ENCODE results near the gene PHLDB1. TPM values are rescaled to one million over a fixed set of nuclear protein-coding genes. Genes with fewer than 3 reads are reported as not detected.
"Not testable (repeated sequence)": the region's sequence is repeated elsewhere in the genome, so short reads cannot be mapped to it uniquely, and the experiment has no call there.

Gene PHLDB1
- total RNA-seq, 1 donor from 2014 or later: 53.8 TPM

DNA sequence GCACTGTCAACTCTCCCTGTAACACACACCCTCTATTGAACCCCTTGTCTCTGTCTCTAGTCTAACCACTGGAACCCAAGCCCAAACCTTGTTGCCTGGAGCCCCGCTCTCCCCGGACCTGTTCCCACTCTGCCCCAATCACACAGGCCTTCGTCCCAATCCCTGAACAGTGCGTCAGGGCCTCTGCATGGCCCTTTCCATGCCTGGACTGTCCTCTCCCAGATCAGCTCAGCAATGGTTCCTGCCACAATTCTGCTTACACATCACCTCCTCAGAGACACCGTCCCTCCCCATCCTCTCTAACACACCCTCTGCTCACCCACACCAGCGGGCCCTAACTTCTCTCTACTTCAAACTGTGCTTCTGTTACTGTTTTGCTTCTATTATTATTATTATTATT is 70.6 kb downstream of the PHLDB1 start:
- no peak for FAIRE-seq

GRCh38 chr11:118678908-118679307 is 71.5 kb downstream of the PHLDB1 start:
- not testable (repeated sequence) for FAIRE-seq

More for the DNA sequence above, 70.6 kb downstream of the PHLDB1 start:
- DNase-seq (ENCODE audit: low spot score in 2 of 2): no peak

GRCh38 chr11:118679483-118679882 is 72.1 kb downstream of the PHLDB1 start, which contains the start of gene TREH:
Gene TREH, minus strand, starts transcription at chr11:118679650. Its CDS starts 23 bp downstream, at chr11:118679627.
- FAIRE-seq (no peak), DNase-seq (ENCODE audit: low spot score in 2 of 2) (no peak)

More at GRCh38 chr11:118678908-118679307, 71.5 kb downstream of the PHLDB1 start:
- not testable (repeated sequence) for DNase-seq (ENCODE audit: low spot score in 2 of 2)

DNA sequence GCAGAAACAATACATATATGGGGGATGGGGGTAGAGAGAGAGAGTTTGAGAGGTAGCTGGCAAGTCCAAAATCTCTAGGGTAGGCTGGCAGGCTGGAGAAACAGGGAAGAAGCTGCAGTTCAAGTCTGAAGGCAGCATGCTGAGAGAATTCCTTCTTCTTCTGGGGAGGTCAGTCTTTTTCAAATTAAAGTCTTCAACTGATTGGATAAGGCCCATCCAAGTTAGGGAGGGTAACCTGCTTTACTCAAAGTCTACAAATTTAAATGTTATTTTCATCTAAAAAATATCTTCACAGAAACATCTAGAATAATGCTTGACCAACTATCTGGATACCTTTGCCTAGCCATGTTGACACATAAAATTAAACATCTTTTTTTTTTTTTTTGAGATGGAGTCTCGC is 75.0 kb downstream of the PHLDB1 start:
- DNase-seq (ENCODE audit: low spot score in 2 of 2) (no peak), FAIRE-seq (no peak)

- not testable (repeated sequence) for DNase-seq (ENCODE audit: low spot score in 2 of 2); FAIRE-seq
Observed at GRCh38 chr11:118682939-118683338, 75.5 kb downstream of the PHLDB1 start.

GRCh38 chr11:118684187-118684586 is 76.8 kb downstream of the PHLDB1 start:
- DNase-seq (ENCODE audit: low spot score in 2 of 2): no peak
- FAIRE-seq: no peak

DNA sequence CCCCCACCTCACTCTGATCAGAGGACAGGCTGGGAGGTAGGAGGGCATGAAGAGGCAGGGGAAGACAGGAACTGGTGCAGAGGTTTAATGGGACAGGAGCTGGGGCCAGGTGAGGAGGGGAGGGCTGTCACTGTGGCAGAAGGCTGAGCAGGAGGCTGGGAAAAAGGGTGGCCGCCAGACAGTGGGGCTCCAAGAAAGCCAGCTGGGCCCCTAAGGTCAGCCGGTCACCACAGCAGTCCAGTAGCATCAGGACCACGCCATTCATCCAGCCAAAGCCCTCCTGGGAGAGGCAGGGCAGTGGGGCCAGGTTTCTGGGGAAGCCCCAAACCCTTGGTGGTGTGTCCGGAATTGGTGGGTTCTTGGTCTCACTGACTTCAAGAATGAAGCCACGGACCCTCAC is 80.5 kb downstream of the PHLDB1 start:
- DNase-seq (ENCODE audit: low spot score in 2 of 2) (no peak), FAIRE-seq (no peak)

- not testable (repeated sequence) for DNase-seq (ENCODE audit: low spot score in 2 of 2); FAIRE-seq
Observed at GRCh38 chr11:118688339-118688738, 80.9 kb downstream of the PHLDB1 start.

- no peak for DNase-seq (ENCODE audit: low spot score in 2 of 2)
- no peak for FAIRE-seq
Observed at GRCh38 chr11:118688851-118689502, 81.6 kb downstream of the PHLDB1 start.

DNA sequence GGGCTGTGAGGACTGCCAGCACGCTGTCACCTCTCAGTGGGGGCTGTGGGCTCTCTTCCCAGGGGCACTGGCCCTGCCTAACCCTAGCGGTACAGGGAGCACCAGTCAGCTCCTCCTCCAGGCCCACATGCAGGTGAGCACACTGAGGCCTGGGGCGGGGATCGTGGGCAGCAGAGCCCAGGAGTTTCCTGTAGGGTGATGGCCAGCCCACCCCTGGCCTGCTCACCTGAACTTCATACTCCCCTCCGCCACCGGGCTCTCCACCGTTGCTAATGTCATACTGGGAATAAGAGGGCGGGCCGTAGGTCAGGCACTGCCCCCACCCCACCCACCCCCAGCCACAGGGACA is 82.1 kb downstream of the PHLDB1 start:
- DNase-seq (ENCODE audit: low spot score in 2 of 2) (no peak), FAIRE-seq (no peak)

DNA sequence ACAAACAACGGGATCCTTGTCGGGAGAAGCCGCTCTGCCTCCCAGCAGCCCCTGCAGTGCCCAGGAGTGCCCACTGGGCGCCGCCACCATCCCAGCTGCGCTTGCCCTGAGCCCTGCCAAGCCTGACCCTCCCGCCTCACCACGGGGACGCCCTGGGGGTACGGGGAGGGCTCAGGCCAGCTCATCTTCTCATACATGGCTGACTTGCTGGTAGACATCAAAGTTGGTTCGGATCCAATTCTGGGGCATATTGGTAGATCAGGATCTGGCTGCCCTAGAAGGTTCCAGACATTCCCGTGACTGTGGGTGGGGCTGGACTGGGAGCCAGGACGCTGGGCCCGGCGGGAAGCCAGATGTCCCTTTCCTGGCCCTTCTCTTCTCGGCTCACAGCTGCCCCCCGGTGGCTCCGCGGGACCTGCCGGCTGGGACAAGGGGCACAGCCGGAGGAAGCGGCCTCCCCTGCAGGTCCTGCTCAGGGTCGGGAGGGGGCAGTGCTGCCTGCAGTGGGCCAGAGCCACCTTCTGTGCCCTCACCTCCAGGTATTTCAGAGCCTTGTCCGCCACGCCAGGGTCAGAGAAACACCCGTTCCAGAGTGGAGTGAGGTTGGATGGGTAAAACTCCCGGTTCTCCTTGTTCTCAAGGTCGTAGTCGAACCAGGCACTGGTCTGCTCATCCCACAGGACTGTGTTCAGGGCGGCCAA is 82.6 kb downstream of the PHLDB1 start:
- peak; percentile 88 to 90 for DNase-seq (ENCODE audit: low spot score in 2 of 2)
- FAIRE-seq: no peak

DNA sequence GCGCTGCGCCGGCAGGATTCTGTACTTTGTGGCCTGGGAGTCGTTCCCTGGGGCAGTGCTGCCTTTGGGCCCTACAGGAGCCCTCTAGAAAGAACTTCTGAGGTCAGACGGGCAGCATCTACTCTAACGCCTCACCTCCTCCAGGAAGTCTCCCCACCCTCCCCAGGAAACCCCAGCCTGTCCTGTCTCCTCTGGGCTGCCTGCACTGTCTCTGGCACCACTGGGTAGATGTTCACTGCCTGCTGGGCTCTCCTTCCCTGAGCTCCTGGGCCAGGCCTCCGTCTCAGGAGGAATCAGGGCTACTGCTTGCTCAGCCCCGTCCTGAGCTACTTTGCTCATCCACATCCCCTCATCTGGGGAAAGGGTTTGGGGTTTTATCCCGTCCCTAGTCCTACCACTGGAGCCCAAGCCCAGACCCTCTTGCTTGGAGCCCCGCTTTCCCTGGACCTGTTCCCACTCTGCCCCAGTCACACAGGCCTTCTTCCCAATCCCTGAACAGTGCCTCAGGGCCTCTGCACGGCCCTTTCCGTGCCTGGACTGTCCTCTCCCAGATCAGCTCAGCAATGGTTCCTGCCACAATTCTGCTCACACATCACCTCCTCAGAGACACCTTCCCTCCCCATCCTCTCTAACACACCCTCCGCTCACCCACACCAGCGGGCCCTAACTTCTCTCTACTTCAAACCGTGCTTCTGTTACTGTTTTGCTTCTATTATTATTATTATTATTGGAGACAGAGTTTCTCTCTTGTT is 83.3 kb downstream of the PHLDB1 start:
- FAIRE-seq (no peak), DNase-seq (ENCODE audit: low spot score in 2 of 2) (no peak)

DNA sequence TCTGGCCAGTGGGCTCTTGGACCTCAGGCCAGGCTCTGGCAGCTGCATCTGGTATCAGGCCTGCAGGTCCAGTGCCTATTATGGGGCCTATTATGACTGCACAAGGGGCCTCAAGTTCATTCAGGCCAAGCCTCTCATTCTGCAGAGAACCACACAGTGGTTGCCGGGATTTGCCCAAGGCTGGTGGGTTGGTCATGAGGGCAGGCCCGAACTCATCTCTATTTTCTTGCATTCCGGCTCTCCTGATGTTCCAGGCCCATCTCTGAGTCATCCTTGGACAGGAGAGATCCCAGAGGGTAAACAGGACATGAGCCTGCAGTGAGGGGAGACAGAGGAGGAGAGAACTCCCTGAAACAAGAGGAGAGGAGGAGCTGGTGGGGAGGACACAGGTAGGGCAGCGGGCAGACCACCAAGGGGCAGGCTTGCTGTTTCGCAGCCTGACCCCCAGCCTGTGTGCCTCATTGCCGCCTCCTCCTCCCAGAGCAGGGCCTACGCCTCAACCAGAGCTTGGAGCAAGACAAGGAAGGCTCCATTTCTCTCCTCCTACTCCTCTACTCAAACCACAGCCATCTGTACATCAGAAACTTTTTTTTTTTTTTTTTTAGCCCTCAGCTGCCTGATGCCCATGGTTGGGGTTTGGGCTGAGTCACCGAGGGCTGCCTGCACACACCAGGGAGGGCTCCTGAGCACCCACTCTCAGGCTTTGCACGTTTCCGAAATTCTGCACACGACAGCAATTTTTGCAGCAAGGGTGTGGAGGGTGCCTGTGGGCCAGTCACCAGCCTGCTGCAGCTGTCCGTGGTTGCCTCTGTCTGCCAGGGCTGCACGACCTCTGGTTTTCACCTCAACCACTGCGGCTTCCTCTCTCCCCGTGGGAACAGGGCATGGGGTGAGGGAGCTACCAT is 84.8 kb downstream of the PHLDB1 start:
- no peak for FAIRE-seq
- no peak for DNase-seq (ENCODE audit: low spot score in 2 of 2)

GRCh38 chr11:118694185-118694584 is 86.8 kb downstream of the PHLDB1 start:
- FAIRE-seq (no peak), DNase-seq (ENCODE audit: low spot score in 2 of 2) (no peak)

- DNase-seq (ENCODE audit: low spot score in 2 of 2): no peak
- no peak for FAIRE-seq
Observed at GRCh38 chr11:118694771-118695170, 87.4 kb downstream of the PHLDB1 start.

DNA sequence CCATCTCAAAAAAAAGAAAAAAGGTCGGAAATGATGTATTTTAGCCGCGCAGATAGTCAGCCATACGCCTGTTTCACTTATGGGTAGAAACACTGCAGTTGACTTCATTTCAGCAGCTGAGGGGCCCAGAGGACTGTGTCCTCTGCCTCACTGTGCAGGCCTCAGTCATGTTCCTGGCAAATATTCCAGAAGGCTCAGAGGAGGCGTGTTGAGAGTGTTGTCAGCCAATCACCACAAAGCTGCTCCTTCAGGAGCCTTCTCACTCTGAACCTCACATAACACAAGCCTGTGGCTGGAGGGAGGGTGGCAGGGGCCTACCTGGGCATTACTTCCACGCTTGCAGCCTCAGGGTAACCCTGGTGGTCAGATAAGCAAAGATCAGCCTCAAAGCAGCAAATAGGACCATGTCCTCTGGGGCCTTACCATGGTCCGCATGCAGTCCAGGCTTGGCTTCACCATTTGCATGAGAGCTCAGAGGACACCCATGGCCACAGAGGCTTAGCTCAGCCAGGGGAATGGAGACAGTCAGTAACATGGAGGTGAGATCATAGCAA is 89.3 kb downstream of the PHLDB1 start:
- DNase-seq (ENCODE audit: low spot score in 2 of 2): no peak
- FAIRE-seq: no peak

GRCh38 chr11:118697346-118697745 is 89.9 kb downstream of the PHLDB1 start:
- no peak for DNase-seq (ENCODE audit: low spot score in 2 of 2)
- FAIRE-seq: no peak

DNA sequence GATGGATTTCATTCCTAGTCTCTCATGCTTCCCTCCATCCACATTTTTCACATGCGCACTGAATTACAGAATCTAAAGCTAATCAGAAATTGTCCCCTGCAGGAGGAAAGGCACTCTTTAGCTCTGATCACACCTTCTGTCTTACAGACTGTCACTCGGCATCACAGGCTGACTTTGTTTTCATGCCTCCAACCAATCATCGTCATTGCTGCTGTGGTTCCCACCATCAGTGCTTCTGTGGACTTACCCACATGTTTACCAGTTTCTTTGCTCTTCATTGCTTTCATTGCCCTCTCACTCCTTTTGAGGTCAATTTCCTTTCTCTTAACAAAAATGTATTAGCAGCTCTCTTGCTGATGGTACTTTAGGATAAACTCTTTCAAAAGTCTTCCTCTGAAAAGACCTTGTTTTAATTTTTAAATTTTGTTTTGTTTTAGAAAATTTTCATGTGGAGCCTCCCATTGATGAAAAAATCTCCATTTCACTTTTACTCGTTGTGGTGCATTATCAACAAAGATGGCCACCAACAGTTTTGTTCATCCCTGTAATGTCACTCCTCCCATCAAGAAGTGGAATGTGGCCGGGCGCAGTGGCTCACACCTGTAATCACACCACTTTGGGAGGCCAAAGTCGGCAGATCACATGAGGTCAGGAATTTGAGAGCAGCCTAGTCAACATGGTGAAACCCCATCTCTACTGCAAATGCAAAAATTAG is 92.2 kb downstream of the PHLDB1 start:
- DNase-seq (ENCODE audit: low spot score in 2 of 2): no peak
- no peak for FAIRE-seq

- no peak for DNase-seq (ENCODE audit: low spot score in 2 of 2)
- no peak for FAIRE-seq
Observed at GRCh38 chr11:118703563-118704106, 96.2 kb downstream of the PHLDB1 start.

Data from frontal cortex (tissue), 4 donors.